ENCODE measurements around the gene TUBA4A.

The TUBA4A gene

DNA sequence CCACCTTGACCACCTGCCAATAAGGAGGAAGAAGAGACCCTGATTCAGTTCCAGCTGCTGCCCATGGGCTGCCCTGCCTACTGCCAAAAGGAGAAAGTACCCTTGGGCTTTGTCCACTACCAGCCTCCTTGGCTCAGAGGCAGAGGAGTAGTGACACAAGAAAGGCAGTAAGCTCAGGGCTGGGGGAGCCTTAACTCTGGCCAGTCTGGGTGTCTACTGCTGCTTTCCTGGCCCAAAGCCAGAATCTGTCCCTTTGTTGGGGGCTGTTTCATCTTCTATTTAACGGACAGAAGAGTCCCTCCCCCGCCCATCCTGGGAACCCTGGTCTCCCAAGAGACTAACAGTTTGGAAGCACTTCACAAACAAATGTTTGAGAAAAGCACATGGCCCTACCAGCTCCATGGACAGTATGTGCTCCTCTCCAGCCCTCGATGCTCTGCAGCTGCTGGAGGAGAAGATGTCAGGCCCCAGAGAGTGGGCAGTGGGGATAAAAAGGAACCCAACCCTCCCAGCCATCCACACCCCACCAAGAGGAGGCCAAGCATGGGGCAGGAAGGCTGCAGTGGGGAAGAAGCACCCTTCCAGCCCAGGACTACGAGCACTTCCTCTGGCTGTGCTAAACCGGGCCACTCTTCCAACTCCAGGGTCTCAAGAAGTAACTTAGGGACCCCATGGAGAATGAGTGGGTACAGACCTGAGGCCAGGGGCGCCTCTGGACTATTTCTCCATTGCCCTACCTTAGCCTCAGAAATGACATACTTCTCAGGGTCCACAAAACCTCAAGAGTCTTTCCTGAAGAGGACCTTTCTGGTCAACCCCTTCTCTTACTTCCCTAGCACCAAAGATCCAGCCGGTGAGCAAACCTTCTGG, 25.4 kb downstream of the TUBA4A start:
- Histone ChIP-seq H3K9me3 (ENCODE audit: control insufficient read depth, insufficient read depth, low read depth, low read length) (no peaks in the 10 kb centered on the region), H3K4me3 (ENCODE audit: low read depth, low read length) (peak overlapping the region; percentile 83), H3K36me3 (ENCODE audit: control insufficient read depth in 2 of 2, insufficient read depth in 1 of 2, low read length in 2 of 2) (peaks cover 17 to 65% of the 10 kb centered on the region in 2 experiments), H3K4me1 (ENCODE audit: control insufficient read depth, insufficient read depth, low read length) (peaks cover 4% of the 10 kb centered on the region; the same call in 1 of the 2 replicates), H3K27ac (ENCODE audit: extremely low read depth, low read depth, low read length) (peak overlapping the region; percentile 81; the same call in 1 of the 2 replicates)
- TF ChIP-seq SP3 (tag by site-specific recombination; IDR thresholded peaks at IDR 0.05) = no peak
- no peak for TF ChIP-seq PRDM1 (tag by site-specific recombination; IDR thresholded peaks at IDR 0.05)
- TF ChIP-seq, protein P1, sequence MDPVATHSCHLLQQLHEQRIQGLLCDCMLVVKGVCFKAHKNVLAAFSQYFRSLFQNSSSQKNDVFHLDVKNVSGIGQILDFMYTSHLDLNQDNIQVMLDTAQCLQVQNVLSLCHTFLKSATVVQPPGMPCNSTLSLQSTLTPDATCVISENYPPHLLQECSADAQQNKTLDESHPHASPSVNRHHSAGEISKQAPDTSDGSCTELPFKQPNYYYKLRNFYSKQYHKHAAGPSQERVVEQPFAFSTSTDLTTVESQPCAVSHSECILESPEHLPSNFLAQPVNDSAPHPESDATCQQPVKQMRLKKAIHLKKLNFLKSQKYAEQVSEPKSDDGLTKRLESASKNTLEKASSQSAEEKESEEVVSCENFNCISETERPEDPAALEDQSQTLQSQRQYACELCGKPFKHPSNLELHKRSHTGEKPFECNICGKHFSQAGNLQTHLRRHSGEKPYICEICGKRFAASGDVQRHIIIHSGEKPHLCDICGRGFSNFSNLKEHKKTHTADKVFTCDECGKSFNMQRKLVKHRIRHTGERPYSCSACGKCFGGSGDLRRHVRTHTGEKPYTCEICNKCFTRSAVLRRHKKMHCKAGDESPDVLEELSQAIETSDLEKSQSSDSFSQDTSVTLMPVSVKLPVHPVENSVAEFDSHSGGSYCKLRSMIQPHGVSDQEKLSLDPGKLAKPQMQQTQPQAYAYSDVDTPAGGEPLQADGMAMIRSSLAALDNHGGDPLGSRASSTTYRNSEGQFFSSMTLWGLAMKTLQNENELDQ (tag by site-specific recombination; IDR thresholded peaks at IDR 0.05; ENCODE audit: low read depth) = no peak
- no peak for TF ChIP-seq ZNF292 (tag by site-specific recombination; IDR thresholded peaks at IDR 0.05; ENCODE audit: borderline replicate concordance, low read depth)
- POLR2A ChIA-PET = interaction anchor here (0.6 to 2.8 kb wide), 6 partner anchors 8 to 50 kb away, joined by 5 to 16 read pairs (median 6); partner anchors contain the start of genes ABCB6, GLB1L and STK16
- CTCF ChIA-PET = interaction anchor here (0.7 to 9.1 kb wide), 4 partner anchors 50 to 72 kb away, joined by 3 to 65 read pairs (median 4); no protein-coding TSS in a partner anchor

- ChIA-PET POLR2A (interaction anchor here (1.1 kb wide), 1 partner anchor 18 kb away, joined by 3 read pairs; no protein-coding TSS in a partner anchor), CTCF (interaction anchor here (9.1 kb wide), 1 partner anchor 72 kb away, joined by 65 read pairs; no protein-coding TSS in a partner anchor)
- TF ChIP-seq ZNF214 (tag by site-specific recombination; IDR thresholded peaks at IDR 0.05; ENCODE audit: borderline replicate concordance) = no peak
- TF ChIP-seq ZBTB21 (tag by site-specific recombination; IDR thresholded peaks at IDR 0.05) = no peak
- TF ChIP-seq, protein P2, sequence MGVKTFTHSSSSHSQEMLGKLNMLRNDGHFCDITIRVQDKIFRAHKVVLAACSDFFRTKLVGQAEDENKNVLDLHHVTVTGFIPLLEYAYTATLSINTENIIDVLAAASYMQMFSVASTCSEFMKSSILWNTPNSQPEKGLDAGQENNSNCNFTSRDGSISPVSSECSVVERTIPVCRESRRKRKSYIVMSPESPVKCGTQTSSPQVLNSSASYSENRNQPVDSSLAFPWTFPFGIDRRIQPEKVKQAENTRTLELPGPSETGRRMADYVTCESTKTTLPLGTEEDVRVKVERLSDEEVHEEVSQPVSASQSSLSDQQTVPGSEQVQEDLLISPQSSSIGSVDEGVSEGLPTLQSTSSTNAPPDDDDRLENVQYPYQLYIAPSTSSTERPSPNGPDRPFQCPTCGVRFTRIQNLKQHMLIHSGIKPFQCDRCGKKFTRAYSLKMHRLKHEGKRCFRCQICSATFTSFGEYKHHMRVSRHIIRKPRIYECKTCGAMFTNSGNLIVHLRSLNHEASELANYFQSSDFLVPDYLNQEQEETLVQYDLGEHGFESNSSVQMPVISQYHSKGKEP (tag by site-specific recombination; IDR thresholded peaks at IDR 0.05) = no peak
- no peak for TF ChIP-seq ZFP37 (tag by site-specific recombination; IDR thresholded peaks at IDR 0.05)
- TF ChIP-seq ZNF354C (tag by site-specific recombination; IDR thresholded peaks at IDR 0.05; ENCODE audit: borderline replicate concordance, low read depth) = no peak
- no peak for TF ChIP-seq ZBTB1 (tag by site-specific recombination; IDR thresholded peaks at IDR 0.05)
- TF ChIP-seq ZNF707 (tag by site-specific recombination; IDR thresholded peaks at IDR 0.05) = no peak
- no peak for TF ChIP-seq ELK4 (IDR thresholded peaks at IDR 0.05; ENCODE audit: borderline replicate concordance, low read depth, low read length)
- no peak for TF ChIP-seq ZNF114 (tag by site-specific recombination; IDR thresholded peaks at IDR 0.05)
- no peak overlapping the region for H3K4me3 ChIP-seq (ENCODE audit: low read depth, low read length)
- peaks cover 11 to 75% of the 10 kb centered on the region in 2 experiments for H3K36me3 ChIP-seq (ENCODE audit: control insufficient read depth in 2 of 2, insufficient read depth in 1 of 2, low read length in 2 of 2)
- no peak overlapping the region for H3K27ac ChIP-seq (ENCODE audit: extremely low read depth, low read depth, low read length)
- peaks cover 4% of the 10 kb centered on the region; the same call in 1 of the 2 replicates for H3K4me1 ChIP-seq (ENCODE audit: control insufficient read depth, insufficient read depth, low read length)
- H3K9me3 ChIP-seq (ENCODE audit: control insufficient read depth, insufficient read depth, low read depth, low read length) = no peaks in the 10 kb centered on the region
Measured at GRCh38 chr2:219225350-219225749, 28.4 kb downstream of the TUBA4A start.
